GM19438 (cell line): ENCODE measurements around the gene SLC22A13.
"Not testable (repeated sequence)": the region's sequence is repeated elsewhere in the genome, so short reads cannot be mapped to it uniquely, and the experiment has no call there.

Experiments used
- ATAC-seq: cut with Tn5 transposase; IDR thresholded peaks from one replicate; pipeline ENCODE4 v1.9.1; 2021; ENCODE audit warnings: low read depth; ENCODE audit not compliant: unreplicated experiment

SLC22A13 gene

GRCh38 chr3:38265604-38266307 is at the start of gene SLC22A13:
SLC22A13 (plus strand) TSS chr3:38265812; CDS start chr3:38265861, 49 bp downstream.
- no peak for ATAC-seq

GRCh38 chr3:38219609-38220197 is 45.9 kb upstream of the SLC22A13 start:
- no peak for ATAC-seq

GRCh38 chr3:38221005-38221404 is 44.6 kb upstream of the SLC22A13 start:
- no peak for ATAC-seq

DNA sequence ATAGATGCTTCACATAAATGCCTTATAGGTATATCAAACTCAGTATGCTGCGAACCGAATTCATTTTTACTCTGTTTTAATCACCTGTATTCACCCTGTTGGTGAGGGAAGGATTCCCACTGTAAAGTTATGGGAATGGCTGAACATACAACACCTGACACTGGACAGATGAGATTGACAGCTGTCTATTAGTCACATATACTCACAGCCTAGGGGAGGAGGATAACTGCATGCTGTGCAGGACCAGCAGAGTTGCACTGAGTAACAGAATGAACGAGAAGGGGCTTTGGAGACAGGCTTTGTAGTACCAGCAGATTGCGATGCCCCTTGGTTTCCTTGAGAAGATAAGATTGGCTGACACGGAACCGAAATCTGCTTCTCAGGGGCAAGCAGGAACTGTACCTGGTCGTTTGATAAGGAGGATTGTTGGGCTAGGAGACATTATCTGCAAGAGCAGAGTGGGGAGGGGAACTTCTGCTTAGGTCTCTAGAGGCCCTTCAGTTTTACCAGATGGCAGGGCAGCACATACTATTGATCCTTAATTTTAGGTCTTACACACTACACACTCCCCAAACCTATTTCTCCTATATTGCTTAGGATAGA is 43.5 kb upstream of the SLC22A13 start:
- ATAC-seq: no peak

- ATAC-seq: no peak
Measured at GRCh38 chr3:38224357-38224756, 41.3 kb upstream of the SLC22A13 start.

DNA sequence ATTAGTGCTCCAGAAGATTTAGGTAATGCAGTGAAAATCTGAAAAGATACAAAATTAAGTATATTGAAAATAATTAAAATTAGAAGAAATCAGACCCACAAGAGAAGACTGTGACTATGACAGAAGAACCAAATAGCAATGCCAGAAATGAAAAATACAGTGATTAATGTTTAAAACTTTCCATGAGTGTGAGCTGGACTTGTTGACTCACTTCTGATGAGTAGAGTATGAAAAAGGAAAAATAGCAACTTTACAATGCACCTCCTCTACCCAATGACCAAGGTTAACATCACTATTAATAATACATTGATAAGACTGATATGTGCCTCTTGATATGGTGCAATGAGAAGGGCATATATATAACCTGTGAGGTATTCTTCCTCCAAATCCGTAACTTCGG is 39.3 kb upstream of the SLC22A13 start:
- no peak for ATAC-seq

DNA sequence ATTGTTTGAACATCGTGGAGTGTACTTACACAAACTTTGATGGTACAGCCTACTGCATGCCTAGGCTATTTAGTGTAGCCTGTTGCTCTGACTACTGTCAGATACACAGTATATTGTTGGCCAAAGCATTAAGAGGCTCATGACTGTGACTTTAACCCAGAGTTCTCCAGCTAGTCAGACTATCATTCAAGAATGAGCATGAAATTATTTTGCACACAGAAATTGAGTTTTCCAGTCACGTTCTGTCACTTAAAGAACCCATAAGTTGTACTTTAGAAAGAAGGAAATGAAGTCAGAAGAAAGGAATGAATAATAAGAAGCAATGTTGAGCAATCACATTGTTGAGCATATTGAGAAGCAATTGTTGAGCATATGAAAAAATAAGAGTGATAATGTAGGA is 37.6 kb upstream of the SLC22A13 start:
- ATAC-seq: no peak

DNA sequence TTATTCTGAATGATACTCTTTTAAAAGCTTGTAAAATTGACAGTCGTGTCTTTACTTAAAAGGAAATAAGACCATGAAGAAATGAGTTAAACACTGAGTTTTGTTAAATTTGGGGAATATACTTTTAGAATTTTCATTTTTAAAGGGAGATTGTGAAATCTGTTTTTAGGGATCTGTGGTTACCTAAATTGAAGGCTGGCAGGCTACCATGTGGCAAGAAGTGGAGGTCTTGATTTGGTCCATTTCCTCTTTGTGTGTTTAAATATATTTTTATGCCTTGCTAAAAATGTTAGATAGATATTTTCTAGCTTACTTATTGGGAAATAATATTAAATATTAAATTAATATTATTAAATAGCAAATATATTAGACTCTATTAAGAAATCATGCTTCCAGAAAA is 36.6 kb upstream of the SLC22A13 start:
- no peak for ATAC-seq

DNA sequence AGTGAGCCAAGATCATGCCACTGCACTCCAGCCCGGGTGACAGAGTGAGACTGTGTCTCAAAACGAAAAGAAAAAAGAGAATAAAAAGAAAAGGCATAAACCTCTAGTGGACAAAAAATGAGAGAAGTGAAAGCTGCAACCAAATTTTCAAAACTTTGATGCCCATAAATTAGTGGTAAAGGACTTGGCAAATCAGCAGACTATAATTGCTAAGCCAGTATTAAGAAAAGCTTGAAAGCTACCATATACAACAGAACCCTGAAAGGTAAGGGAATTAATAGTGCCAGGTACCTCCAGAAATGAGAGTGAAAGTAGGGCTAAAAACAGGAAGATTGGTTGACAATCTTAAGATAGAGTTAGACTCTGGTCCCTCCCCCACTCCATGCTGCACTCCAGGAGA is 32.9 kb upstream of the SLC22A13 start:
- ATAC-seq: no peak

- no peak for ATAC-seq
Measured at GRCh38 chr3:38235466-38235865, 30.1 kb upstream of the SLC22A13 start.

GRCh38 chr3:38238416-38239008 is 27.1 kb upstream of the SLC22A13 start:
- ATAC-seq: no peak

DNA sequence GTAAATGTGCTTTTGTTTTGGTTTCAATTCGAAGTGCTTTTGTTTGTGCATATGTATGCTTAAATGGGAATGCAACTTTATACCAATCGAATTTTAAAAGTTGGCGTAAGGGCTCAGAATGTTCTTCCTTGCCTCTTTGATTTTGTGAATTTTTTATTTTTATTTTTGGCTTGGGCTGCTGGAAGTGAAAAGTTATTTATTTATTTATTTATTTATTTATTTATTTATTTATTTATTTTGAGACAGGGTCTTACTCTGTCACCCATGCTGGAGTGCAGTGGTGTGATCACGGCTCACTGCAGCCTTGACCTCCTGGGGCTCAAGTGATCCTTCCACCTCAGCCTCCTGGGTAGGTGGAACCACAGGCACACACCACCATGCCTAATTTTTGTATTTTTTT is 22.8 kb upstream of the SLC22A13 start:
- not testable (repeated sequence) for ATAC-seq

- no peak for ATAC-seq
Measured at GRCh38 chr3:38245930-38246329, 19.7 kb upstream of the SLC22A13 start.

- ATAC-seq: no peak
Measured at GRCh38 chr3:38247366-38248035, 18.1 kb upstream of the SLC22A13 start.

DNA sequence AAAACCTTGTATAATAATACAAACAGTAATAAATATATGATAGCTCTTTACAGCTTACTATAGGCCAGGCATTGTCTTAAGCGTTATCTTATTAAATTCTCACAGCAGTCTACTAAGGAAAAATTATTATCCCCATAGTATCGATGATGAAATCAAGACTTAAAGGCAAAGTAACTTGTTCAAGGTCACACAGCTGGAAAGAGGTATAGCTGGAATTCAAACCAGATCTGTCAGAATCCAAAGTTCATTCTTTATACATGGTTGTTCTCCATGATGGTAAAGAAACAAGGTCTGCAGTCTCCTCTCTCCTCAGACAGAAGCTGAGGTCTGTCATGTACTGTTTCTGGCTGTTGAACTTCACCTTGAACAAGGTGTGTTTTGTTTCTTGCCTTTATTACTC is 15.4 kb upstream of the SLC22A13 start:
- no peak for ATAC-seq

DNA sequence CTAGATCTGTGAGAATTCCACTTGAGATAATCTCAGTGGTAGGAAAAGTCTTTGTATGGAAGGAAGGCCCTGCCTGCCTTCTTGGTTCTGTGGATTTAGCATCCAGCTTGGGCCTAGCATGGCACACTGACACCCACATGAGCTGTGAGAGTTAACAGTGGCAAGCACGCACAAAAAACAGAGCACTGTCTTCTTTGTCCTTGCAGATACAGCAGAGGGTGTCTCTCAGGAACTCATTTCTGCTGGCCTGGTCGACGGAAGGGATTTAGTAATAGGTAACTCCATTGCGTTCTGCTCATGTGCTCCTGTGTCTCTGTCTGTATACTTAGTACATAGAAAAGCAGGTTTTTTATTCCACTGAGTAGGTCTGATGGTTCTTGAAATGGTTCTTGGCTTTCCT is 14.4 kb upstream of the SLC22A13 start:
- ATAC-seq: no peak

DNA sequence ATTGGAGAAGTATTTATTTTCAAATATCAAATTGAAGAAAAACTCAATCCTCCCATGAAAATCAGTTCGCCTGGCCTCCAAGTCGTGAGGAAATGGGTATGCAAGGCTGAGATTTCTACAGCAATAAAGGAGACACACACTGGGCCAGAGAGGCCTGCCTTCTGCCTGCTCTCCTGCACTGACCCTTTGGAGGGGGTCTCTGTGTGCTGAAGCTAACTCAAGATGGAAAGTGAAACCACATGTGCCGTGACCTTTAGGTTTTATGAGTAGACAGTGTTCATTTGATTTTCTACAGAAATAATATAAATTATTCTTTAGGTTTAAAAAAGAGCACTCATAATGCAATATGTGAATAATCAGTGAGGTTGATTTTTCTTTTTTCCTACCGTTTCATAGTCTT is 11.9 kb upstream of the SLC22A13 start:
- no peak for ATAC-seq

- ATAC-seq: no peak
Measured at GRCh38 chr3:38254872-38255271, 10.7 kb upstream of the SLC22A13 start.

GRCh38 chr3:38255627-38256026 is 10.0 kb upstream of the SLC22A13 start:
- ATAC-seq: no peak

GRCh38 chr3:38257583-38257982 is 8.0 kb upstream of the SLC22A13 start:
- ATAC-seq: no peak

DNA sequence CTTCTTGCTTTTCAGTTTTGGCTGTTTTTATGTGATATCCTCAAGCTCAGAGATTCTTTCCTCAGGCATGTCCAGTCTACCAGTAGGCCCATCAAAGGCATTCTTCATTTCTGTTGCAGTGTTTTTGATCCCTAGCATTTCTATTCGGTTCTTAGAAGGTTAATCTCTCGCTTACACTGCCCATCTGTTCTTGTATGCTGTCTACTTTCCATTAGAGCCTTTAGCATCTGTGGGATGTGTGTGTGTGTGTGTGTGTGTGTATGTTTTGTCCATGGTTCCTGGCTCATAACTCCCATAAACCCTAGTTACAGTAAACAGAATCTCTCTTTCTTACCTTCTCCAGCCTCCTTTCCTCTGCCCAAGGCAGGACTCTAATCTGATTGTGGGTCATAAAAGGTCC is 5.1 kb upstream of the SLC22A13 start:
- ATAC-seq: no peak
